Natural killer cell (primary cell): ENCODE measurements around the gene ANKFY1. TPM values are rescaled to one million over a fixed set of nuclear protein-coding genes. Genes with fewer than 3 reads are reported as not detected.
A peak's percentile ranks its signal among the peaks of the same experiment; 100 is the strongest.
"Not testable (repeated sequence)": the region's sequence is repeated elsewhere in the genome, so short reads cannot be mapped to it uniquely, and the experiment has no call there.

ENCODE experiments used
- ATAC-seq, 3 donors: fragments of 150-1000 bp in 2 of 3; fragments of 200-7000 bp in 1 of 3; cut with Tn5 transposase; 1 replicate in 1 of 3; 2 replicates in 2 of 3; pipeline ENCODE4 v1.10.0; 2021; ENCODE audit warnings: mild to moderate bottlenecking in 2 of 3, moderate library complexity in 2 of 3
- DNase-seq, 2 donors: peaks; one replicate each; pipeline versions ENCODE4 v3.0.0 to v3.0.0-alpha.2; 2013 to 2021; ENCODE audit warnings: mixed read lengths in 1 of 2
- H3K27ac ChIP-seq: one replicate; pipeline ENCODE4 v1.5.1; 2013; ENCODE audit warnings: mild to moderate bottlenecking, low read length
- H3K27me3 ChIP-seq: one replicate; pipeline ENCODE4 v1.6.1; 2013; ENCODE audit warnings: low read length; ENCODE audit not compliant: control insufficient read depth, insufficient read depth
- H3K36me3 ChIP-seq: one replicate; pipeline ENCODE4 v1.6.1; 2013; ENCODE audit warnings: low read length; ENCODE audit not compliant: control insufficient read depth, insufficient read depth
- H3K4me1 ChIP-seq: one replicate; pipeline ENCODE4 v1.6.1; 2013; ENCODE audit warnings: low read length; ENCODE audit not compliant: control insufficient read depth, insufficient read depth
- H3K4me3 ChIP-seq: one replicate; pipeline ENCODE4 v1.5.1; 2013; ENCODE audit warnings: low read length
- H3K9me3 ChIP-seq: one replicate; pipeline ENCODE4 v1.6.1; 2013; ENCODE audit warnings: low read length; ENCODE audit not compliant: control insufficient read depth, insufficient read depth
- H3K27ac Mint-ChIP-seq, 2 donors: one replicate each; pipeline ENCODE4 v1.8.0; 2022; ENCODE audit warnings: mild to moderate bottlenecking in 2 of 2, mixed read lengths in 2 of 2, moderate library complexity in 1 of 2
- H3K27me3 Mint-ChIP-seq, 2 donors: one replicate each; pipeline ENCODE4 v1.8.0; 2022; ENCODE audit warnings: low read depth in 2 of 2, mixed read lengths in 2 of 2
- H3K36me3 Mint-ChIP-seq: one replicate; pipeline ENCODE4 v1.8.0; 2022; ENCODE audit warnings: mixed read lengths
- H3K4me1 Mint-ChIP-seq, 2 donors: one replicate each; pipeline ENCODE4 v1.8.0; 2022; ENCODE audit warnings: mixed read lengths in 2 of 2
- H3K4me3 Mint-ChIP-seq: one replicate; pipeline ENCODE4 v1.8.0; 2022; ENCODE audit warnings: mild to moderate bottlenecking, moderate library complexity, mixed read lengths
- H3K9me3 Mint-ChIP-seq, 2 donors: one replicate each; pipeline ENCODE4 v1.8.0; 2022; ENCODE audit warnings: mixed read lengths in 2 of 2
- WGBS: methylation state at CpG from one replicate; pipeline ENCODE4 v1.1.7; 2013; ENCODE audit warnings: missing lambda C conversion rate; ENCODE audit not compliant: insufficient coverage; 5-methylcytosine and 5-hydroxymethylcytosine counted together
- intact Hi-C: fragments of 100-400 bp; cut with micrococcal nuclease; formaldehyde crosslinking; loops from one replicate; pipeline ENCODE4 v1.14.2; 2022
- total RNA-seq, 4 donors: library from RNA; stranded (reverse); fragments of 120-200 nt in 1 of 4; gene quantifications; one replicate each; pipeline versions ENCODE4 v1.2.3 to v1.2.4, GENCODE V29; 2013 to 2022
- TF ChIP-seq, protein P1 (sequence below): fragments of 200-600 bp; IDR thresholded peaks from one replicate; pipeline ENCODE4 v1.8.0; 2022; ENCODE audit warnings: antibody characterized with exemption

The ANKFY1 gene
- total RNA-seq, 3 donors from 2014 or later (not counting 1 experiment from before 2014, with no cell fraction given), result 58.4 to 72.4 (median 68.8) TPM

DNA sequence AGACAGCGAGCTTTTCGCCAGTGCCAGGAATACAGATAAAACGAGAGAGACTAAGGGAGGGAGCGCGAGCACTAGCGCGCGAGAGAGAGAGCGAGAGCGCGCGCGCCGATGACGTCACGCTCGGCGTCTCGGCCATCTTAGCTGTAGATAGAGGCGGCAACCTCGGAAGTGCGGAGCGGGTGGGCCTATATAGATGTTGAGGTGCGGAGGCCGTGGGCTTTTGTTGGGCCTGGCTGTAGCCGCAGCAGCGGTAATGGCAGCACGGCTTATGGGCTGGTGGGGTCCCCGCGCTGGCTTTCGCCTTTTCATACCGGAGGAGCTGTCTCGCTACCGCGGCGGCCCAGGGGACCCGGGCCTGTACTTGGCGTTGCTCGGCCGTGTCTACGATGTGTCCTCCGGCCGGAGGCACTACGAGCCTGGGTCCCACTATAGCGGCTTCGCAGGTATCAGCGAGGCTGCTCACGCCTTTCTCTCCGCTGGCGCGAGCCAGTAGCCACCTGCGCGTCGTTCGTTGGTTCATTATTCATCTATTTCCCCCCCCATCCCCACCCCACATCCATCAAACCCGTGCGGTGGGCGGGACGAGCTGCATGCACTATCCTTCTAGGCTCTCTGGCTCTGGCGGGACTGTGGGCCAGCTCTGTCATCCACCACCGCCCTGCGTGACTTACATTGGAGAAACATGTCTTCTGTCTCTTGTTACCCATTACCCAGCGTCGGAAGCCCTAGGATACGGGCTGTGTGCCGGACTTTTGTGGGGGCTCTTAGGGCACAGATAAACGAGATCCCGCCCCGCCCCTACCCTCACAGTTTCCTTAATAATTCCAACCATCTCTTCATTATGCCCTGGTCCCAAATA is 120.0 kb downstream of the ANKFY1 start:
- Histone ChIP-seq H3K27me3 (no peaks in the 10 kb centered on the region), H3K4me3 (peak overlapping the region; percentile 87), H3K4me1 (peaks cover 18% of the 10 kb centered on the region), H3K9me3 (no peaks in the 10 kb centered on the region), H3K36me3 (peaks cover 4% of the 10 kb centered on the region), H3K27ac (peak overlapping the region; percentile 95)
- 1% methylated on average over 69 of the region's 69 CpGs for WGBS
- intact Hi-C loops, result loop anchor here (1.0 to 2.0 kb wide), 2 partner anchors 119 to 223 kb away; partner anchors contain the start of genes ANKFY1 and UBE2G1
- Mint-ChIP-seq H3K4me1 (peaks cover 49 to 53% of the 10 kb centered on the region in 2 donors), H3K4me3 (peak overlapping the region; percentile 100), H3K27me3 (no peaks in the 10 kb centered on the region), H3K36me3 (no peaks in the 10 kb centered on the region), H3K27ac (peak overlapping the region; percentile 99 to 100), H3K9me3 (no peaks in the 10 kb centered on the region)
- peak; percentile 89 to 98 for DNase-seq
- TF ChIP-seq, protein P1, sequence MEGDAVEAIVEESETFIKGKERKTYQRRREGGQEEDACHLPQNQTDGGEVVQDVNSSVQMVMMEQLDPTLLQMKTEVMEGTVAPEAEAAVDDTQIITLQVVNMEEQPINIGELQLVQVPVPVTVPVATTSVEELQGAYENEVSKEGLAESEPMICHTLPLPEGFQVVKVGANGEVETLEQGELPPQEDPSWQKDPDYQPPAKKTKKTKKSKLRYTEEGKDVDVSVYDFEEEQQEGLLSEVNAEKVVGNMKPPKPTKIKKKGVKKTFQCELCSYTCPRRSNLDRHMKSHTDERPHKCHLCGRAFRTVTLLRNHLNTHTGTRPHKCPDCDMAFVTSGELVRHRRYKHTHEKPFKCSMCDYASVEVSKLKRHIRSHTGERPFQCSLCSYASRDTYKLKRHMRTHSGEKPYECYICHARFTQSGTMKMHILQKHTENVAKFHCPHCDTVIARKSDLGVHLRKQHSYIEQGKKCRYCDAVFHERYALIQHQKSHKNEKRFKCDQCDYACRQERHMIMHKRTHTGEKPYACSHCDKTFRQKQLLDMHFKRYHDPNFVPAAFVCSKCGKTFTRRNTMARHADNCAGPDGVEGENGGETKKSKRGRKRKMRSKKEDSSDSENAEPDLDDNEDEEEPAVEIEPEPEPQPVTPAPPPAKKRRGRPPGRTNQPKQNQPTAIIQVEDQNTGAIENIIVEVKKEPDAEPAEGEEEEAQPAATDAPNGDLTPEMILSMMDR, result no peak
- ATAC-seq, result peak; percentile 62 to 84 (median 69)

DNA sequence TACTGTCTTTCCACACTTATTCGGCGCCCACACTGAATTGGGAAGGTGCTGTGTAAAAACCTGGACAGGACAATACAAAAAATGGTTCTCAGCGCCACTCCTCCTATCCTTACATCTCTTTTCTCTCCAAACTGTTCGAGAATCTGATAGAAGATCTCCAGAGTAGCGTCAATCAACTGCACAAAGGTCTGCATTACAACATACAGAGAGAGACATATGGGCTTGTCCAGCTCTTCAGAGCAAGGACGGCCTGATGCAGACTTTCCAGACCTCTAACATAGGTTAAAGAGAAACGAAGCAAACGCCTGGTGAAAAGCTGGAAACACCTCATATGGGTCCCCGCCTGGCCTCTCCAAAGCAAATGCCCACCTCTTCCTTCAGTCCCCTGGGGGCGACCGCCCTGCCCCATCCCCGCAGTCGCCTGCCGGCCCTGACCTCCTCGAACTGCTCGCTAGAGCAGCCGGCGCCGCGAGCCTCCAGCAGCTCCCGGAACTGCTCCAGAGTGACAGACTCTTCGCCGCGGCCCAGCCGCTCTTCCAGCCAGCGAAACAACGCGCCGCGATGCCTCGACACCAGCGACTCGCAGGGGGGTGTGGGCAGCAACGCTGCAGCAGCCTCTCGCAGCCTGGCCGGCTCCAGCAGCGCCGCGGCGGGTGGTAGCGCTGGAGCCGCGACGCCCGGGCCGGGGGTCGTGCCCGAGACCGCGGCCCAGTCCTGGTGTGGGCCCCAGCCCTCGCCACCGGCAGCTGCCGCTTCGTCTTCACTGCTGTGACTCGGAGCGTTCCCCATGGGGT is 121.5 kb downstream of the ANKFY1 start:
- ATAC-seq (peak; percentile 16 to 35 (median 19)), DNase-seq (peak in 1 of 2 donors; percentile 63)
- TF ChIP-seq, protein P1, result no peak
- Histone ChIP-seq H3K9me3 (no peaks in the 10 kb centered on the region), H3K27ac (peak overlapping the region; percentile 47), H3K4me3 (peak overlapping the region; percentile 87), H3K36me3 (peaks cover 4% of the 10 kb centered on the region), H3K27me3 (no peaks in the 10 kb centered on the region), H3K4me1 (peaks cover 18% of the 10 kb centered on the region)
- intact Hi-C loops, result loop anchor here (2.0 kb wide), 1 partner anchor 120 kb away; the partner anchor contains the start of gene ANKFY1
- Mint-ChIP-seq H3K4me3 (peak overlapping the region; percentile 100), H3K9me3 (no peaks in the 10 kb centered on the region), H3K36me3 (no peaks in the 10 kb centered on the region), H3K4me1 (peaks cover 60 to 65% of the 10 kb centered on the region in 2 donors), H3K27ac (peak overlapping the region; percentile 99 to 100), H3K27me3 (no peaks in the 10 kb centered on the region)
- WGBS, result 2% methylated on average over 54 of the region's 56 CpGs

DNA sequence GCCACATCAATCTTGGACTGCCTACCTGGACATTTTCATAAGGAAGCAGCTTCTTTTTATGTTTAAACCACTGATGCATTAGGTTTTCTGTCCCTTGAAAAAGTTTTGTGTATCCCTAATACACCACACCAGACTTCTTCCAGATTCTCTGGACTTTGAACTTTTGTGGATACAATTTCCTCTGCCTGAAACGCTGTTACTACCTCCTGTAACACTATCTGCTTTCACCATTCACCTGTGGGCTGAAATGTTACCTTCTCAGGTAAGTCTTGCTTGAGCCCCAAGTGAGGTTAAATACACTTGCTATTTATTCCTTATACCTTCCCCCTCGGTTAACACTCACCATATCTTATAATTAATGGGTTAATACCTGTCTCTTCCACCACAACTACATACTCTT is 123.7 kb downstream of the ANKFY1 start:
- Histone ChIP-seq H3K27me3 (no peaks in the 10 kb centered on the region), H3K27ac (no peak overlapping the region), H3K36me3 (peaks cover 9% of the 10 kb centered on the region), H3K4me1 (peaks cover 29% of the 10 kb centered on the region), H3K9me3 (no peaks in the 10 kb centered on the region), H3K4me3 (no peak overlapping the region)
- Mint-ChIP-seq H3K9me3 (no peaks in the 10 kb centered on the region), H3K27me3 (no peaks in the 10 kb centered on the region), H3K4me3 (peak overlapping the region; percentile 25), H3K36me3 (no peaks in the 10 kb centered on the region), H3K27ac (peak overlapping the region; percentile 56 to 100), H3K4me1 (peaks cover 73 to 82% of the 10 kb centered on the region in 2 donors)
- ATAC-seq (no peak), DNase-seq (no peak)
- intact Hi-C loops, result no loop called here
- TF ChIP-seq, protein P1, result no peak
- WGBS, result 97% methylated on average over 2 of the region's 2 CpGs

DNA sequence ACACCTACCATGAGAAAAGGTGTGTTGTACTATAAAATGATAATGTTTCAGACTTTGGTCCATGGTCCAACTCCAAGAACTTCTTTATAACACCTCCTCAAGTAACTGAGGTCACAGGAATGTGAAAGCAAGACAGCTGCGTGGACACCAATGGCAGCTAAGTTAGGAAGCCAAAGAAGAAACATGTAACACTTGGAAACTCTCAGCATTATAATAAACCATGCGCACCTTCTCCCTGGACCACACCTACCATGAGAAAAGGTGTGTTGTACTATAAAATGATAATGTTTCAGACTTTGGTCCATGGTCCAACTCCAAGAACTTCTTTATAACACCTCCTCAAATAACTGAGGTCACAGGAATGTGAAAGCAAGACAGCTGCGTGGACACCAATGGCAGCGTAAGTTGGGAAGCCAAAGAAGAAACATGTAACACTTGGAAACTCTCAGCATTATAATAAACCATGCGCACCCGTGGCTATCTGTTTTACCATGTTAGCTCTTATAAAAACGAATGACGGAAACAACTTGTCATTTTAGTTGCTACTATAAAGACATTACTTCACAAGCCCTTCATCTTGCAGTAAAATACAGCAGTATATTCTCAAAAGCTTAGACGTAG is 124.8 kb downstream of the ANKFY1 start:
- DNase-seq, H3K27me3 ChIP-seq, H3K36me3 Mint-ChIP-seq, H3K36me3 ChIP-seq, ATAC-seq, H3K27ac ChIP-seq, H3K4me3 Mint-ChIP-seq, H3K9me3 ChIP-seq, intact Hi-C loops, H3K27me3 Mint-ChIP-seq, H3K4me3 ChIP-seq, H3K9me3 Mint-ChIP-seq: not testable (repeated sequence)
- 91% methylated on average over 7 of the region's 9 CpGs for WGBS
- H3K4me1 ChIP-seq, result peaks cover 29% of the 10 kb centered on the region
- Mint-ChIP-seq H3K27ac (peak overlapping the region; percentile 56 to 100), H3K4me1 (peaks cover 76 to 85% of the 10 kb centered on the region in 2 donors)
